NCI-H1092 treated with DMSO at 0.1 percent for 48 hours (cell line): ENCODE data around the gene TTBK2.

Experiments
- DNase-seq: peaks from one replicate; lab custom pipeline; 2025; lab: John Stamatoyannopoulos, UW

The TTBK2 gene

GRCh38 chr15:42759093-42759492, 161.5 kb downstream of the TTBK2 start:
- DNase-seq: no peak

- DNase-seq: no peak
These were observed 170.3 kb downstream of the TTBK2 start for GRCh38 chr15:42750306-42750705.

GRCh38 chr15:42749266-42749665, 171.3 kb downstream of the TTBK2 start:
- no peak for DNase-seq

GRCh38 chr15:42744195-42744594, 176.4 kb downstream of the TTBK2 start:
- no peak for DNase-seq

- DNase-seq: no peak
These were observed 178.4 kb downstream of the TTBK2 start for GRCh38 chr15:42742149-42742548.

GRCh38 chr15:42741710-42742109, 178.9 kb downstream of the TTBK2 start:
- no peak for DNase-seq

- DNase-seq: no peak
These were observed 182.8 kb downstream of the TTBK2 start for GRCh38 chr15:42737529-42738328.

GRCh38 chr15:42736793-42737528, 183.6 kb downstream of the TTBK2 start, which contains the start of gene CDAN1:
TSS of gene CDAN1 (minus strand) at chr15:42737128. CDS start at chr15:42737102, 26 bp downstream.
- peak; percentile 70 for DNase-seq

- DNase-seq: no peak
These were observed 184.3 kb downstream of the TTBK2 start for GRCh38 chr15:42736178-42736792.

- no peak for DNase-seq
These were observed 185.0 kb downstream of the TTBK2 start for GRCh38 chr15:42735382-42736165.

- DNase-seq: no peak
These were observed 186.4 kb downstream of the TTBK2 start for GRCh38 chr15:42734076-42734672.

GRCh38 chr15:42733027-42733426, 187.6 kb downstream of the TTBK2 start:
- no peak for DNase-seq

- DNase-seq: no peak
These were observed 188.3 kb downstream of the TTBK2 start for GRCh38 chr15:42732095-42732827.

GRCh38 chr15:42731461-42731860, 189.1 kb downstream of the TTBK2 start:
- no peak for DNase-seq

- no peak for DNase-seq
These were observed 190.0 kb downstream of the TTBK2 start for GRCh38 chr15:42730536-42730935.

GRCh38 chr15:42730135-42730534, 190.4 kb downstream of the TTBK2 start:
- no peak for DNase-seq

- DNase-seq: no peak
These were observed 191.2 kb downstream of the TTBK2 start for GRCh38 chr15:42729409-42729808.

- no peak for DNase-seq
These were observed 191.6 kb downstream of the TTBK2 start for GRCh38 chr15:42728972-42729371.

- no peak for DNase-seq
These were observed 192.0 kb downstream of the TTBK2 start for GRCh38 chr15:42728560-42728959.

GRCh38 chr15:42727750-42728381, 192.7 kb downstream of the TTBK2 start:
- DNase-seq: no peak
